Measurements from ENCODE around the gene FLNA. TPM values are rescaled to one million over a fixed set of nuclear protein-coding genes. Genes with fewer than 3 reads are reported as not detected.
A peak's percentile ranks its signal among the peaks of the same experiment; 100 is the strongest.

Gene FLNA
- total RNA-seq, 5 donors from 2014 or later (not counting 1 experiment from before 2014, with no cell fraction given): 893 to 1,483 (median 1,268) TPM

GRCh38 chrX:154352466-154352865, 22.0 kb downstream of the FLNA start:
- Histone ChIP-seq H3K27ac (ENCODE audit: low read length) (peak overlapping the region; percentile 75), H3K4me3 (ENCODE audit: control insufficient read depth in 1 of 2, extremely low read depth in 1 of 2, low read length in 1 of 2) (no peak overlapping the region), H3K27me3 (replicated peaks in 1 of 2; ENCODE audit: control insufficient read depth in 2 of 2, extremely low read depth in 1 of 2, insufficient read depth in 2 of 2, low read length in 1 of 2) (no peaks in the 10 kb centered on the region), H3K36me3 (ENCODE audit: control insufficient read depth in 2 of 2, extremely low read depth in 1 of 2, insufficient read depth in 1 of 2, low read length in 1 of 2) (peaks cover 2 to 90% of the 10 kb centered on the region in 2 donors), H3K9me3 (no peaks in the 10 kb centered on the region), H3K4me1 (ENCODE audit: control insufficient read depth in 1 of 2, extremely low read depth in 1 of 2, insufficient read depth in 2 of 2, low read length in 2 of 2) (peaks cover 4 to 99% of the 10 kb centered on the region in 2 experiments)
- no peak for DNase-seq
- ChIA-PET CTCF (no interaction called here), POLR2A (no interaction called here)
- Mint-ChIP-seq H3K27me3 (no peaks in the 10 kb centered on the region), H3K4me3 (peak overlapping the region in 1 of 3 donors; percentile 64), H3K36me3 (peaks cover 4% of the 10 kb centered on the region), H3K4me1 (peaks cover 27 to 78% (median 48%) of the 10 kb centered on the region in 3 donors), H3K27ac (peak overlapping the region; percentile 73 to 92), H3K9me3 (no peaks in the 10 kb centered on the region)
- ATAC-seq (replicated peaks in 1 of 4): no peak
- WGBS (ENCODE audit: insufficient coverage): no CpG with 5 or more reads among the region's 13 CpGs

- DNase-seq: no peak
- H3K27ac Mint-ChIP-seq: peak overlapping the region; percentile 73 to 92
These were observed 22.4 kb downstream of the FLNA start for GRCh38 chrX:154352012-154352401.

GRCh38 chrX:154351183-154352011, 23.0 kb downstream of the FLNA start:
- H3K9me3 Mint-ChIP-seq: no peaks in the 10 kb centered on the region

More at GRCh38 chrX:154352012-154352401, 22.4 kb downstream of the FLNA start:
- Mint-ChIP-seq H3K27me3 (no peaks in the 10 kb centered on the region), H3K4me3 (peak overlapping the region in 1 of 3 donors; percentile 64), H3K36me3 (peaks cover 4% of the 10 kb centered on the region), H3K9me3 (no peaks in the 10 kb centered on the region), H3K4me1 (peaks cover 32 to 80% (median 51%) of the 10 kb centered on the region in 3 donors)
- Histone ChIP-seq H3K36me3 (ENCODE audit: control insufficient read depth in 2 of 2, extremely low read depth in 1 of 2, insufficient read depth in 1 of 2, low read length in 1 of 2) (peaks cover 2 to 85% of the 10 kb centered on the region in 2 donors), H3K27me3 (replicated peaks in 1 of 2; ENCODE audit: control insufficient read depth in 2 of 2, extremely low read depth in 1 of 2, insufficient read depth in 2 of 2, low read length in 1 of 2) (no peaks in the 10 kb centered on the region), H3K4me1 (ENCODE audit: control insufficient read depth in 1 of 2, extremely low read depth in 1 of 2, insufficient read depth in 2 of 2, low read length in 2 of 2) (peaks cover 4 to 99% of the 10 kb centered on the region in 2 experiments), H3K4me3 (ENCODE audit: control insufficient read depth in 1 of 2, extremely low read depth in 1 of 2, low read length in 1 of 2) (no peak overlapping the region), H3K9me3 (no peaks in the 10 kb centered on the region), H3K27ac (ENCODE audit: low read length) (peak overlapping the region; percentile 75)
- ChIA-PET POLR2A (no interaction called here), CTCF (no interaction called here)
- no peak for ATAC-seq (replicated peaks in 1 of 4)
- WGBS (ENCODE audit: insufficient coverage): 61% methylated on average over 3 of the region's 14 CpGs

GRCh38 chrX:154350429-154351182, 23.8 kb downstream of the FLNA start:
- H3K4me3 ChIP-seq (ENCODE audit: control insufficient read depth in 1 of 2, extremely low read depth in 1 of 2, low read length in 1 of 2): peak overlapping the region in 1 of 2 donors; percentile 2
- no peaks in the 10 kb centered on the region for H3K9me3 Mint-ChIP-seq
- H3K27me3 Mint-ChIP-seq: no peaks in the 10 kb centered on the region
- no peak for DNase-seq
- H3K4me1 ChIP-seq (ENCODE audit: control insufficient read depth in 1 of 2, extremely low read depth in 1 of 2, insufficient read depth in 2 of 2, low read length in 2 of 2): peaks cover 4 to 86% of the 10 kb centered on the region in 2 experiments
- H3K27me3 ChIP-seq (replicated peaks in 1 of 2; ENCODE audit: control insufficient read depth in 2 of 2, extremely low read depth in 1 of 2, insufficient read depth in 2 of 2, low read length in 1 of 2): no peaks in the 10 kb centered on the region
- peak overlapping the region; percentile 73 to 92 for H3K27ac Mint-ChIP-seq
- H3K4me3 Mint-ChIP-seq: peak overlapping the region in 1 of 3 donors; percentile 64
- H3K36me3 ChIP-seq (ENCODE audit: control insufficient read depth in 2 of 2, extremely low read depth in 1 of 2, insufficient read depth in 1 of 2, low read length in 1 of 2): peaks cover 2 to 74% of the 10 kb centered on the region in 2 donors
- 81% methylated on average over 4 of the region's 19 CpGs for WGBS (ENCODE audit: insufficient coverage)
- ChIA-PET CTCF (no interaction called here), POLR2A (no interaction called here)
- H3K4me1 Mint-ChIP-seq: peaks cover 34 to 74% (median 47%) of the 10 kb centered on the region in 3 donors
- H3K9me3 ChIP-seq: no peaks in the 10 kb centered on the region
- ATAC-seq (replicated peaks in 1 of 4): peak in 2 of 4 experiments; percentile 0 to 4
- H3K27ac ChIP-seq (ENCODE audit: low read length): peak overlapping the region; percentile 75
- peaks cover 4% of the 10 kb centered on the region for H3K36me3 Mint-ChIP-seq

More at GRCh38 chrX:154351183-154352011, 23.0 kb downstream of the FLNA start:
- Mint-ChIP-seq H3K4me1 (peaks cover 34 to 79% (median 51%) of the 10 kb centered on the region in 3 donors), H3K36me3 (peaks cover 4% of the 10 kb centered on the region), H3K27me3 (no peaks in the 10 kb centered on the region), H3K27ac (peak overlapping the region; percentile 73 to 92), H3K4me3 (peak overlapping the region in 2 of 3 donors; percentile 43 to 64)
- POLR2A ChIA-PET: no interaction called here
- no peaks in the 10 kb centered on the region for H3K27me3 ChIP-seq (replicated peaks in 1 of 2; ENCODE audit: control insufficient read depth in 2 of 2, extremely low read depth in 1 of 2, insufficient read depth in 2 of 2, low read length in 1 of 2)
- peaks cover 2 to 82% of the 10 kb centered on the region in 2 donors for H3K36me3 ChIP-seq (ENCODE audit: control insufficient read depth in 2 of 2, extremely low read depth in 1 of 2, insufficient read depth in 1 of 2, low read length in 1 of 2)
- peak in 25 of 35 experiments; percentile 19 to 66 (median 45) for DNase-seq
- peak overlapping the region in 1 of 2 donors; percentile 2 for H3K4me3 ChIP-seq (ENCODE audit: control insufficient read depth in 1 of 2, extremely low read depth in 1 of 2, low read length in 1 of 2)
- H3K9me3 ChIP-seq: no peaks in the 10 kb centered on the region
- CTCF ChIA-PET: no interaction called here
- 5% methylated on average over 11 of the region's 30 CpGs for whole genome bisulfite sequencing (ENCODE audit: insufficient coverage)
- peak; percentile 57 to 73 (median 64) for ATAC-seq (replicated peaks in 1 of 4)
- H3K4me1 ChIP-seq (ENCODE audit: control insufficient read depth in 1 of 2, extremely low read depth in 1 of 2, insufficient read depth in 2 of 2, low read length in 2 of 2): peaks cover 4 to 94% of the 10 kb centered on the region in 2 experiments
- H3K27ac ChIP-seq (ENCODE audit: low read length): peak overlapping the region; percentile 75

GRCh38 chrX:154349979-154350378, 24.5 kb downstream of the FLNA start:
- ATAC-seq (replicated peaks in 1 of 4) (no peak), DNase-seq (peak in 1 of 35 experiments; percentile 21)
- Histone ChIP-seq H3K9me3 (no peaks in the 10 kb centered on the region), H3K4me1 (ENCODE audit: control insufficient read depth in 1 of 2, extremely low read depth in 1 of 2, insufficient read depth in 2 of 2, low read length in 2 of 2) (peaks cover 4 to 80% of the 10 kb centered on the region in 2 experiments), H3K36me3 (ENCODE audit: control insufficient read depth in 2 of 2, extremely low read depth in 1 of 2, insufficient read depth in 1 of 2, low read length in 1 of 2) (peaks cover 2 to 69% of the 10 kb centered on the region in 2 donors), H3K27me3 (replicated peaks in 1 of 2; ENCODE audit: control insufficient read depth in 2 of 2, extremely low read depth in 1 of 2, insufficient read depth in 2 of 2, low read length in 1 of 2) (no peaks in the 10 kb centered on the region), H3K27ac (ENCODE audit: low read length) (peak overlapping the region; percentile 75), H3K4me3 (ENCODE audit: control insufficient read depth in 1 of 2, extremely low read depth in 1 of 2, low read length in 1 of 2) (no peak overlapping the region)
- peaks cover 34 to 71% (median 47%) of the 10 kb centered on the region in 3 donors for H3K4me1 Mint-ChIP-seq
- H3K4me3 Mint-ChIP-seq: peak overlapping the region in 1 of 3 donors; percentile 64
- H3K9me3 Mint-ChIP-seq: no peaks in the 10 kb centered on the region
- peaks cover 4% of the 10 kb centered on the region for H3K36me3 Mint-ChIP-seq
- no peaks in the 10 kb centered on the region for H3K27me3 Mint-ChIP-seq
- H3K27ac Mint-ChIP-seq: peak overlapping the region; percentile 68 to 92
- ChIA-PET POLR2A (interaction anchor here in 1 of 2 donors (0.9 kb wide), 1 partner anchor 1517 kb away, joined by 3 read pairs; no protein-coding TSS in a partner anchor), CTCF (no interaction called here)
- 88% methylated on average over 9 of the region's 15 CpGs for WGBS (ENCODE audit: insufficient coverage)

- H3K9me3 ChIP-seq: no peaks in the 10 kb centered on the region
- peaks cover 34 to 68% (median 47%) of the 10 kb centered on the region in 3 donors for H3K4me1 Mint-ChIP-seq
- no peak for ATAC-seq (replicated peaks in 1 of 4)
- H3K4me3 ChIP-seq (ENCODE audit: control insufficient read depth in 1 of 2, extremely low read depth in 1 of 2, low read length in 1 of 2): no peak overlapping the region
- CTCF ChIA-PET: no interaction called here
- no peaks in the 10 kb centered on the region for H3K27me3 ChIP-seq (replicated peaks in 1 of 2; ENCODE audit: control insufficient read depth in 2 of 2, extremely low read depth in 1 of 2, insufficient read depth in 2 of 2, low read length in 1 of 2)
- H3K27ac Mint-ChIP-seq: peak overlapping the region; percentile 55 to 92
- H3K36me3 ChIP-seq (ENCODE audit: control insufficient read depth in 2 of 2, extremely low read depth in 1 of 2, insufficient read depth in 1 of 2, low read length in 1 of 2): peaks cover 2 to 64% of the 10 kb centered on the region in 2 donors
- H3K27me3 Mint-ChIP-seq: no peaks in the 10 kb centered on the region
- H3K36me3 Mint-ChIP-seq: peaks cover 4% of the 10 kb centered on the region
- peak in 1 of 35 experiments; percentile 30 for DNase-seq
- peaks cover 4 to 74% of the 10 kb centered on the region in 2 experiments for H3K4me1 ChIP-seq (ENCODE audit: control insufficient read depth in 1 of 2, extremely low read depth in 1 of 2, insufficient read depth in 2 of 2, low read length in 2 of 2)
- H3K27ac ChIP-seq (ENCODE audit: low read length): peak overlapping the region; percentile 49
- POLR2A ChIA-PET: interaction anchor here in 1 of 2 donors (0.9 kb wide), 1 partner anchor 1516 kb away, joined by 3 read pairs; no protein-coding TSS in a partner anchor
- H3K9me3 Mint-ChIP-seq: no peaks in the 10 kb centered on the region
- peak overlapping the region in 1 of 3 donors; percentile 64 for H3K4me3 Mint-ChIP-seq
- WGBS (ENCODE audit: insufficient coverage): 83% methylated on average over 2 of the region's 19 CpGs
These were observed 25.0 kb downstream of the FLNA start for GRCh38 chrX:154349359-154349935.
